ENCODE results near the gene SH3PXD2B.

- no peak for TF ChIP-seq BHLHE40 (IDR thresholded peaks at IDR 0.05; ENCODE audit: low read depth, low read length)
- TF ChIP-seq CTCF (conservative IDR thresholded peaks at IDR 0.05; ENCODE audit: low read depth, low read length): no peak
- TF ChIP-seq MAZ (IDR thresholded peaks at IDR 0.05; ENCODE audit: borderline replicate concordance, low read depth, low read length): no peak
- TF ChIP-seq RCOR1 (IDR thresholded peaks at IDR 0.05; ENCODE audit: insufficient replicate concordance, low read length): no peak
- no peak for TF ChIP-seq POLR2A (IDR thresholded peaks at IDR 0.05; ENCODE audit: low read depth, low read length)
- no peak for TF ChIP-seq RAD21 (IDR thresholded peaks at IDR 0.05; ENCODE audit: low read length)
- no peak for TF ChIP-seq MXI1 (IDR thresholded peaks at IDR 0.05; ENCODE audit: borderline replicate concordance, low read depth, low read length)
Observed at GRCh38 chr5:172466062-172466461, 11.7 kb upstream of the SH3PXD2B start.

All from IMR-90 (cell line).